CD4-positive, alpha-beta T cell treated with Interleukin-6 at 100 ng/mL for 8 hours (primary cell): ENCODE results near the gene PPM1H.
"Not testable (repeated sequence)": the region's sequence is repeated elsewhere in the genome, so short reads cannot be mapped to it uniquely, and the experiment has no call there.

ENCODE experiments used
- DNase-seq: peaks from one replicate; pipeline ENCODE4 v3.0.0-alpha.2; 2020; ENCODE audit warnings: mixed read lengths, low spot score

The PPM1H gene

GRCh38 chr12:62732861-62733427, 202.0 kb downstream of the PPM1H start:
- DNase-seq, result no peak

GRCh38 chr12:62731055-62731820, 203.7 kb downstream of the PPM1H start:
- DNase-seq, result no peak

DNA sequence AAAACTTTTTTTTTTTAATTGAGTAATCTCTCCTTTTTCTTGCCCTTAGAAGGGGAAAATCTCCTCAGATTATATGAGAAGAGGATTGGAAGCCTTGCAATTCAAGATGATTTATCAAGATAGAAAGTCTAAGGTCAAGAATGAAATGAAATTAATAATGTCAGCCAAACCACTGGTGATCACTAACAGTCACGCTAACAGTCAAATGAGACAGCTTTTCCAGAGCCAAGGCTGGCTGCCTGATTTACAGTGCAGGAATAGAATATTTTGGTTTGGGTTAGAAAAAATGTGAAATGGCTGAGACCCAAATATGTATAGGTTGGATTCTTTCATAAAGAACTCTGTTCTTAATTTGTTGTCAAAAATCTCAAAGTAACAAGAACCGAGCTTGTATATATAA, 204.3 kb downstream of the PPM1H start:
- no peak for DNase-seq

DNA sequence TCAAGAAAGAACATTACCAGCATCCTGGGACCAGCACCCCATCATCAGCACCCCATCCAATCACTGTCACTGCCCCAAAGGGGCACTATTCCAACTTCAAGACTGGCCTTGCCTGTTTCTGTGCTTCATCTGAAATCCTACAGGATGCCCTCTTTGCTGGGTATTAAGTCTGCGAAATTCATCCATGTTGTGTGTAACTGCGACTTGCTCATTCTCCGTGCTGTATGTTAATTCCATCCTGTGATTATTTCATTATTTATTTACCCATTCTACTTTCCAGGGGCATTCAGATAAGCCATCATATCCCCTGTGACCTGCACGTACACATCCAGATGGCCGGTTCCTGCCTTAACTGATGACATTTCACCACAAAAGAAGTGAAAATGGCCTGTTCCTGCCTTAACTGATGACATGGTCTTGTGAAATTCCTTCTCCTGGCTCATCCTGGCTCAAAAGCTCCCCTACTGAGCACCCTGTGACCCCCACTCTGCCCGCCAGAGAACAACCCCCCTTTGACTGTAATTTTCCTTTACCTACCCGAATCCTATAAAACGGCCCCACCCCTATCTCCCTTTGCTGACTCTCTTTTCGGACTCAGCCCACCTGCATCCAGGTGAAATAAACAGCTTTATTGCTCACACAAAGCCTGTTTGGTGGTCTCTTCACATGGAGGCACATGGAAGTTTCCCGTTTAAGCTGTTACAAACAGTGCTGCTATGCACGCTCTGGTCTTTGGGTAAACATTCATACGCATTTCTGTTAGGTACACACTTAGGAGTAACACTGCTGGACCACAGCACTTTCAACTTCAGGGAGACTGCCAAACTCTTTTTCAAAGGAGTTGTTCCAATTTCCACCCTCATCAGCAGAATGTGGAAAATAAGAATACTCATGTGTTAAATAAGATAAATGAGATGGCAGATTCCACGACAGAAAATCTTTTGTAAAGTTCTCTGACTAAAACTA, 205.1 kb downstream of the PPM1H start:
- DNase-seq, result not testable (repeated sequence)

DNA sequence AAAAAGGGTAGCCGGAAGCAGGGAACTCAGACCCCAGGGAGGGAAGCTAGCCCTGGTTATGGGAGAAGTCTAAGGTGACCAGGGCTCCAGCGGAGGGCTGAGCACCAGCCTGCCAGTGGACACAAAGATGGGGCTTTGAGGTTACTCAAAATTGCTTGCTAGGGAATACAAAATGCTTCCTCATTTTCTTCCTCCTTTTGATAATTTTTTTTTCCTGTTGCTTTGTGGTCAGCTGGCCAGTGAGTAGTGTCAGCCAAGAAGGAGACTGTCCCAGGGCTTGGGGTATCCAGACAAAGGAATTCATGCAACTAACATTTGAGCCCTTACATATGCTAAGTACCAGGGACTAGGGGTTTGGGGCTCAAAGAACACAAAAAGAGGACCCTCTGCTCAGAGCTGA, 206.2 kb downstream of the PPM1H start:
- no peak for DNase-seq

DNA sequence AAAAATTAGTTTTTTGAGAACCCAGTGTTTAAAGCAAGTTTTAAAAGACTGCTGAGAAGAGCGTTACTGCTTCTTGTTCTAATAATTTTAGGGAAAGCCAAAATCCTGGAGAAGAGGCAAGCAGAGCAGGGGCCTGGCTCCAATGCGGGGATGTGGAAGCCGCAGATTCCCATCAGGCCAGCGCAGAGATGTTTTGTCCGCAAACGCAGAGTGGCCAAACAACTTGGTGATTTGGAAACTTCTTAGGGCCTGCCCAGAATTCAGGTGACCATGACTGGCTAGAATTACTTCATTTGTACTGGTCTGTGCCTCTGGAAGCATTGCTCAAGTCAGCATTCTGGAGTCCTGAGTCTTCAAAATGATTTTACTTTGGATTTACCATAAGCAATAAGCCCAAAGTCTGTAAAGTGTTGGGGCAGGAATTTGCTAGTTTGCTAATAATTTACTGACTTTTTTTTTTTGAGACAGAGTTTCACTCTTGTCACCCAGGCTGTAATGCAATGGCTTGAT, 208.4 kb downstream of the PPM1H start:
- DNase-seq, result no peak

DNA sequence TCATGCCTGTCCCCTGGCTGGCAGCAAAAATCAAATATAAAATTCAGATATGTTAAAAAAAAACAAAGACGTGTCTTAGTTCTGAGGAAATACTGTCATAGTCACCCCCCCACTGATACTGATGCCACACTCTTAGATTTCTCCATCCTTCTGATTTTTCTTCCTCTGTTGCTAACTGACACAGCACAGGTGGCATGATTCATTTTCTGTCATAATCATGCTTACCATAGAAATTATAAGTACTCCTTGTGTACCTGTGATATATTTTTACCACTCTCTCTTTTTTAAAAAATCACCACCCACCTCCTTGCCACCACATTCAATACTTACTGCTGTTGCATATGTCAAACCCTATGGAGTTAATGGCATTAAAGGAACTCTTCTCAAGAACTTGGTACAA, 209.2 kb downstream of the PPM1H start:
- DNase-seq, result no peak

DNA sequence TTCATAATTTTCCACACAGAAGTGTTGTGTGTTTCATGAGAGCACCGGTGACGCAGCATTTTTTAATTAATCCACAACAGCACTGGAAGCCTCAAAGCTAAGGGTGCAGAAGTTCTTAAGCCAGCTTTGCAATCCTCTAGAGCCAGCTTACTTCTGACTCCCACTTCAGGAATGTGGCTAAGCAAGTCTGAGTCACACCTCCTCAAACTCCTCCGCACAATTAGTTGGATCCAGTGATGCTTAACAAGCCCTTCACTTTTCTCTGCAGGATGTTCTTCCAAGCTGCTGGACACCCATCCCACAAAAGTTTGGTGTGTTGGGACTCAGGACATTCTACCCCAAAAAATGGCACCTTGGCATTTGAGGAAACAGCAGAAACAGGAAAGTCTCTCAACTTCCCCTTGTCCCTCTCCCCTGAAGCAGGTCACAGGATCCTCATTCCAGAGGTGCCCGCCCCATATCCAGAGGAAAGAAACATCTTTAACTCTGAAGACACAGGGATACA, 210.0 kb downstream of the PPM1H start:
- DNase-seq, result no peak

DNA sequence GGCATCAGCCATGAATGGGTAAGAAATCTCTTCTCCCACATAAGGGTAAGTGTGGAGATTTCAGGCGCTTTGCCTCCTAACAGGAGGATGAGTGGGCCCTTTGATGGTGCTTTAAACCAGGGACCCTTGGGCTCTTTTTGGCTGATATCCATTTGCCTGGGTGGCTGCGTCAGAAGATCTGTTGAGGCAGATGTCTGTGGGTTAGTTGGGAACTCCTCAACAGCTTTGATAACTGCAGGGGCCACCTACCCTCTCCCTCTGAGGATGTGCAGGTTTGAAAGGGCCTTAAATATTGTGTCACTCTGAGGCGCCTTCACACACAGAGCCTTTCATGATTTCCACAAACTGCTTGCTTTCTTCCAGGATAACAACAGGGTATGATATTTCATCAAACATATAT, 210.7 kb downstream of the PPM1H start:
- no peak for DNase-seq

GRCh38 chr12:62722971-62723680, 211.8 kb downstream of the PPM1H start:
- DNase-seq, result no peak

GRCh38 chr12:62720661-62721330, 214.2 kb downstream of the PPM1H start:
- no peak for DNase-seq

DNA sequence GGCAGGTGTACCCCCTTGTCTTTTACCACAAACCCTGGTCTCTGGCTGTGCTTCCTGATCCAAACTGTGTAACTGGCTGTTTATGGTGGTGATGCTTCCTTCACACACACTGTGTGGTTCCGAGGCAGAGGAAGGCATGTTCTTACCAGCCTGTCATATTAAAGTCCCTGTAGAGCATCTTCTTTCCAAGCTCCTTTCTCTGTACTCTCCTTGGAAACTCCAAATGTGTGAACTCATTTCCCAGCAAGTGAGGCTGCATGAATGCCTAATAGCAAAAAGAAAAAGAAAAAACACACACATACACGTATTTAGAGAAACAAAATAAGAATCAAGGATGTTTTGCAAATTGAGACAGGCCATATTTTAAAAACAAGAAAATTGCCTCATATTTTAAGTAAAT, 214.9 kb downstream of the PPM1H start:
- DNase-seq, result no peak

- no peak for DNase-seq
Measured at GRCh38 chr12:62718762-62719426, 216.1 kb downstream of the PPM1H start.

DNA sequence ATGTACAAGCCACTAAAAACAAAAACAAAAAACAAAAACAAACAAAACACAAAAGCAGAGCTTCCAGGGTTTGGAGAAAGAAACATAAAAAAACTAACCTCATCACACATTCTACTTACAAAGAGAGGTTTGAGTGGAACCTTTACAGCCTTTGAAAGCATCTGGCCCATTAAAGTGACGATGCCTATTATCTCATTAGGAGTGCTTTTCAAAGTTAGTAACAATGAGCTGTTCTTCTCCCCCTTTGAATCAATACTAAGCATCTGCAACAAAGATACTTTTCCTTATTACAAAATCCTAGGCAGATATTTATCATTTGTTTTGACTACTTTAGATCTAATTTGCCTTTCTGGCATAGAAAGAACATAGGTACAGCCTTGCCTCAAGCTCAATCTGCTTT, 217.3 kb downstream of the PPM1H start:
- no peak for DNase-seq

- DNase-seq, result no peak
Measured at GRCh38 chr12:62716866-62717525, 218.0 kb downstream of the PPM1H start.

GRCh38 chr12:62716037-62716436, 218.9 kb downstream of the PPM1H start:
- no peak for DNase-seq

DNA sequence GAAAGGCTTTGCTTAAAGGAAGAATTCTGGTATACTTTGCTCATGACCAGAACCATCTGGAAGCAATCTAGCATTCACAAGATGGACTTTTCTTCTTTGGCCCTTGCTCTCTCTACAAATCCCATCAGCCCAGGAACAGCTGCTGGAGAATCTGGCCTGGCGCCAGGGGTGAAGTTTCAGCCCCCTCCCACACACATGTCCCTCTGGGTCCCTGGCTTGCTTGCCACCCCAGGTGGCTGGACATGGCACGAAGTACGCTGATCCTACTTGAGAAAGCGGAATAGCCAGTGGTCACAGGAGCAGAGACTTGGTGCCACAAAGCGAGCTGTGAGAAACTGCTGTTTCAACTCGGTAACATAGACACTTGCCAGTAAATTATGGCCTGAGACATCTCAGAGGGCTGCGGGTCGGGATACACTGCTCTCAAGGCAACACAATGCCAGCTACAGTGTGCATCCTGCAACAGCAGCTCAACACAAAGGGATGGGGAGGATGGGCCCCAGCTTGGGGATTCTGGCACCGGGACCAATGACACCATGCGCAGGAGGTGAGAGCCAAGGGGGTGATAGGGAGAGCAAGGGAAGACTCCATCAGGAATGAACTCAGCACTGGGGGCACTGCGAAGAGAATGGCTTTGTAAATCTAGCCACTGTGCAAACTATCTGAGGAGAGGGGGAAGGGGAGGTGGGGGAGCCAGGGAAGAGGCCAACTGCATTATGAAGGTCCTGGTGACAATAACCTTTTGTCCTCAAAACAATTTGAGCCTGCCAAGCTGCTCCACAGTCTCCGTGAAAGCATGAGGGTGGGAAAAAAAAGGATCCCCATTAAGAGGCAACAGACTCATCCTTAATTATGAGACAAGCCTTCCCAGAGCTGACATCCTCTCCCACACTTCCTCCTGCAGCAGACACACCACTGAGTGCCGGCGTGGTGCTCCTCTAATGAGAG, 219.9 kb downstream of the PPM1H start:
- DNase-seq, result no peak

DNA sequence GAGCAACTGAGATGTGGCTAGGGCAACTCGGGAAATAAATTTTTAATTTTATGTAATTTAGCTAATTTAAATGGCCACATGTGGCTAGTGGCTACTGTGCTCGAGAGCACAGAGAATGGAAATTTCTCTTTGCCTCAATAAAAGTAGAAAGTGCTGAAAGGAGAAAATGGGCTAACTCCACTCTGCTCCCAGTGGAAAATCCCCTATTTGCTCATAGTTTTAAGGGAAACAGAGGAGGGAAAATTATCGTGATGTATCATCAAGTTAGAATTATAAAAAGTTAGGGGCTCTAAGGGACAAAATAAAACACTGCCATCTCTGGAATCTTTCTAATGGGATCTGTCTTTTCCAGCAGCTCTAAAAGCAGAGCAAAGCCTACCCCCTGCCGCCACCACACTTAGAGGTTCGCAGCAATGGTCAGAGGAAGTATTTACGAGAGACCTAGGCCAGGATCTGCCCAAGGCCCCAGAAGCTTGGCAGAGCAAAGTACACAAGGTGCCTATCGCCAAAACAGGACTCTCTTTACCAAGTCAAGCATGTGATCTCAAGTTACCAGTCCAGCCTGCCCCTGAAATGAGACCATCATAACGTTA, 220.7 kb downstream of the PPM1H start:
- DNase-seq, result no peak
